ENCODE measurements around the gene TSPAN12.

Gene TSPAN12

DNA sequence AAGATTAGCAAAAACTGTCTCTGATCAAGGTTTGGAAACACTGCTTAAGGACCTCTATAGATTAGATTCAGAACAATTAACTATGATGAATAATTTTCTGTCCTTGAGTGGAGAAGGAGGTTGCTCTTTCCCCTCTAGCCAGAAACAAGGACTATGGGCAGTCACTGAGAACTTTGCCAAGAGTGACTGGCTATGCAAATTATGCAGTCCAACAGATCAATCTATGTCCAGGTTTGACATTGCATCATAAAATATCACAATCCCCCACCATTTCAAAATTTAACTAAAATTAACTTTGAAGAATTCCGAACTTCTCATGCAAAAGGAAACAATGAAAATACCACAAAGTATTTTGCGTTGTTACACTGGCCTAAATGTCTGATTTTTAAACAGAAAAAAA is 50.6 kb downstream of the TSPAN12 start:
- TF ChIP-seq TAF1 (IDR thresholded peaks at IDR 0.05; ENCODE audit: borderline replicate concordance, insufficient read depth, low read length) (no peak), POLR2AphosphoS5 (IDR thresholded peaks at IDR 0.05; ENCODE audit: low read depth, low read length) (no peak), SIN3A (IDR thresholded peaks at IDR 0.05; ENCODE audit: borderline replicate concordance, insufficient read depth, low read length) (no peak), FOXP2 (optimal IDR thresholded peaks at IDR 0.05; ENCODE audit: borderline replicate concordance, extremely low read depth, extremely low read length, insufficient read depth) (no peak)
- TF ChIP-seq, protein P1, sequence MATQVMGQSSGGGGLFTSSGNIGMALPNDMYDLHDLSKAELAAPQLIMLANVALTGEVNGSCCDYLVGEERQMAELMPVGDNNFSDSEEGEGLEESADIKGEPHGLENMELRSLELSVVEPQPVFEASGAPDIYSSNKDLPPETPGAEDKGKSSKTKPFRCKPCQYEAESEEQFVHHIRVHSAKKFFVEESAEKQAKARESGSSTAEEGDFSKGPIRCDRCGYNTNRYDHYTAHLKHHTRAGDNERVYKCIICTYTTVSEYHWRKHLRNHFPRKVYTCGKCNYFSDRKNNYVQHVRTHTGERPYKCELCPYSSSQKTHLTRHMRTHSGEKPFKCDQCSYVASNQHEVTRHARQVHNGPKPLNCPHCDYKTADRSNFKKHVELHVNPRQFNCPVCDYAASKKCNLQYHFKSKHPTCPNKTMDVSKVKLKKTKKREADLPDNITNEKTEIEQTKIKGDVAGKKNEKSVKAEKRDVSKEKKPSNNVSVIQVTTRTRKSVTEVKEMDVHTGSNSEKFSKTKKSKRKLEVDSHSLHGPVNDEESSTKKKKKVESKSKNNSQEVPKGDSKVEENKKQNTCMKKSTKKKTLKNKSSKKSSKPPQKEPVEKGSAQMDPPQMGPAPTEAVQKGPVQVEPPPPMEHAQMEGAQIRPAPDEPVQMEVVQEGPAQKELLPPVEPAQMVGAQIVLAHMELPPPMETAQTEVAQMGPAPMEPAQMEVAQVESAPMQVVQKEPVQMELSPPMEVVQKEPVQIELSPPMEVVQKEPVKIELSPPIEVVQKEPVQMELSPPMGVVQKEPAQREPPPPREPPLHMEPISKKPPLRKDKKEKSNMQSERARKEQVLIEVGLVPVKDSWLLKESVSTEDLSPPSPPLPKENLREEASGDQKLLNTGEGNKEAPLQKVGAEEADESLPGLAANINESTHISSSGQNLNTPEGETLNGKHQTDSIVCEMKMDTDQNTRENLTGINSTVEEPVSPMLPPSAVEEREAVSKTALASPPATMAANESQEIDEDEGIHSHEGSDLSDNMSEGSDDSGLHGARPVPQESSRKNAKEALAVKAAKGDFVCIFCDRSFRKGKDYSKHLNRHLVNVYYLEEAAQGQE (IDR thresholded peaks at IDR 0.05; ENCODE audit: insufficient read depth in 1 of 2, low read depth in 2 of 2, low read length in 2 of 2): no peak

DNA sequence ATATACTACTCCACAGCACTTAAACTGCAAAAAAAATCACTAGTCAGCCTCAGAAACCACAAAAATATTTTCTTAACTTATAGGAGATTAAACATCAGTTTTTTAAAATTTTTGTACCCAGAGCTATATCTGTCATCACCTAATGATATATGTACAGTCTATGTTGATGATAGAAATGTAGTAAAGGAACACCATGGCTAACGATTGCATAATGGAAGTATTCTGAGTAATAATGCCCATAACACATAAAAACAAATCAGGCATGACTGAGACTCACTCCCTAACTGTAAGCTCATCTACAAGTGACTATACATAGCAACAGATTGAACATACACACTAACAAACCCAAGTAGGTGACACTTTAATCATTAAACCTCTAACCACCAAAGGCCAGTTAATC is 51.3 kb downstream of the TSPAN12 start:
- no peak for TF ChIP-seq FOXP2 (optimal IDR thresholded peaks at IDR 0.05; ENCODE audit: borderline replicate concordance, extremely low read depth, extremely low read length, insufficient read depth)
- TF ChIP-seq, protein P1 (IDR thresholded peaks at IDR 0.05; ENCODE audit: insufficient read depth in 1 of 2, low read depth in 2 of 2, low read length in 2 of 2): no peak
- TF ChIP-seq POLR2AphosphoS5 (IDR thresholded peaks at IDR 0.05; ENCODE audit: low read depth, low read length): no peak
- no peak for TF ChIP-seq SIN3A (IDR thresholded peaks at IDR 0.05; ENCODE audit: borderline replicate concordance, insufficient read depth, low read length)
- no peak for TF ChIP-seq TAF1 (IDR thresholded peaks at IDR 0.05; ENCODE audit: borderline replicate concordance, insufficient read depth, low read length)

DNA sequence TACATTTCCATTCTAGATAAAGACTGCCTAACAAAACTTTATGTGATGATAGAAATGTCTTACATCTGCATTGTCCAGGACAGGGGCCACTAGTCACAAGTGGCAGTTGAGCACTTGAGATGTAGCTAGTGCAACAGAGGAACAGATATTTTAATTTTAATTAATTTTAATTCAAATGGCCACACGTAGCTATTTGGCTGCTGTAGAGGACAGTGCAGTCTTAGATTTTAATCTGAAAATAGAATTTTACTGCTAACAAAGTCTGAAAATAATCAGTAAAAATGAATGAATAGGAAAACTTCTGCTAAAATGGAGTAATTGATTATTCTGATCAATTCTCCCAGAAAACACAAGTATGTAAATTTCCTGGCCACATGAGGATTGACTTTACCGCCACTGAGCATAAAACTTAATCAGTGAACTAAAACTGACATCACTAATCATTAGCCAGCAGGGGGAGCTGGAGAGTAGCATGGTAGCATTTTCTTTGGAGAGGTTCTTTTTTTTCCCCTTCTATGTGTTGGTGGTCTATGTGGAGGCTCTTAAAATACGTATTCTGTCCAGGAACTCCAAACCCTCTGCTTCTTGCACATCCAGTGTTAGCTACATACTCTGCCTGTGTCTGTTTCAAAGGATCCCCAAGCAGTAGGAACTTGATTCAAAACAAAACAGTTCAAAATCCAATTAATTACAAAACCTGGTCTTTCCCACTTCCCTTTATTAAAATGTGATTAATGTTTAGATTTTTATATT is 52.1 kb downstream of the TSPAN12 start:
- TF ChIP-seq POLR2AphosphoS5 (IDR thresholded peaks at IDR 0.05; ENCODE audit: low read depth, low read length) (no peak), SIN3A (IDR thresholded peaks at IDR 0.05; ENCODE audit: borderline replicate concordance, insufficient read depth, low read length) (no peak), TAF1 (IDR thresholded peaks at IDR 0.05; ENCODE audit: borderline replicate concordance, insufficient read depth, low read length) (no peak), FOXP2 (optimal IDR thresholded peaks at IDR 0.05; ENCODE audit: borderline replicate concordance, extremely low read depth, extremely low read length, insufficient read depth) (no peak)
- TF ChIP-seq, protein P1 (IDR thresholded peaks at IDR 0.05; ENCODE audit: insufficient read depth in 1 of 2, low read depth in 2 of 2, low read length in 2 of 2): no peak

- no peak for TF ChIP-seq FOXP2 (optimal IDR thresholded peaks at IDR 0.05; ENCODE audit: borderline replicate concordance, extremely low read depth, extremely low read length, insufficient read depth)
- no peak for TF ChIP-seq TAF1 (IDR thresholded peaks at IDR 0.05; ENCODE audit: borderline replicate concordance, insufficient read depth, low read length)
- TF ChIP-seq, protein P1 (IDR thresholded peaks at IDR 0.05; ENCODE audit: insufficient read depth in 1 of 2, low read depth in 2 of 2, low read length in 2 of 2): no peak
- TF ChIP-seq POLR2AphosphoS5 (IDR thresholded peaks at IDR 0.05; ENCODE audit: low read depth, low read length): no peak
- TF ChIP-seq SIN3A (IDR thresholded peaks at IDR 0.05; ENCODE audit: borderline replicate concordance, insufficient read depth, low read length): no peak
These were observed 55.2 kb downstream of the TSPAN12 start for GRCh38 chr7:120802751-120803150.

All from PFSK-1 (cell line).